ENCODE data around the gene UTS2. TPM values are rescaled to one million over a fixed set of nuclear protein-coding genes. Genes with fewer than 3 reads are reported as not detected.
A peak's percentile ranks its signal among the peaks of the same experiment; 100 is the strongest.

UTS2 gene
- total RNA-seq, 4 donors from 2014 or later = not detected

GRCh38 chr1:7842517-7842916 is 10.3 kb downstream of the UTS2 start:
- DNase-seq (ENCODE audit: extremely low spot score) = peak; percentile 70
- peaks cover 0 to 3% (median 0%) of the 10 kb centered on the region in 4 donors for H3K4me1 ChIP-seq
- TF ChIP-seq EP300 (IDR thresholded peaks at IDR 0.05) (no peak), POLR2A (IDR thresholded peaks at IDR 0.05; ENCODE audit: low read depth) (no peak)
- peaks cover 49 to 81% (median 72%) of the 10 kb centered on the region in 4 donors for H3K36me3 ChIP-seq
- 87% methylated on average over 4 of the region's 4 CpGs for WGBS
- H3K27ac ChIP-seq (replicated peaks in 1 of 4) = no peak overlapping the region
- intact Hi-C loops (cut with DNase I) = no loop called here
- H3K27me3 ChIP-seq = no peaks in the 10 kb centered on the region
- H3K9me3 ChIP-seq = peaks cover 0 to 13% (median 3%) of the 10 kb centered on the region in 4 donors
- H3K4me3 ChIP-seq = no peak overlapping the region

- intact Hi-C loops (cut with DNase I) = no loop called here
- TF ChIP-seq CTCF (IDR thresholded peaks at IDR 0.05) (no peak), POLR2AphosphoS5 (IDR thresholded peaks at IDR 0.05) (no peak), EP300 (IDR thresholded peaks at IDR 0.05) (no peak), POLR2A (IDR thresholded peaks at IDR 0.05; ENCODE audit: low read depth) (no peak)
- Histone ChIP-seq H3K36me3 (peaks cover 71 to 99% (median 95%) of the 10 kb centered on the region in 4 donors), H3K4me3 (no peak overlapping the region), H3K4me1 (no peaks in the 10 kb centered on the region), H3K9me3 (peaks cover 0 to 13% (median 3%) of the 10 kb centered on the region in 4 donors), H3K27ac (replicated peaks in 1 of 4) (no peak overlapping the region), H3K27me3 (no peaks in the 10 kb centered on the region)
- 97% methylated on average over 3 of the region's 3 CpGs for WGBS
- DNase-seq (ENCODE audit: extremely low spot score) = no peak
Measured at GRCh38 chr1:7839526-7839925, 13.3 kb downstream of the UTS2 start.

- intact Hi-C loops (cut with DNase I) = no loop called here
- no peak overlapping the region for H3K4me3 ChIP-seq
- TF ChIP-seq EP300 (IDR thresholded peaks at IDR 0.05) (no peak), POLR2AphosphoS5 (IDR thresholded peaks at IDR 0.05) (no peak), CTCF (IDR thresholded peaks at IDR 0.05) (no peak), POLR2A (IDR thresholded peaks at IDR 0.05; ENCODE audit: low read depth) (no peak)
- DNase-seq (ENCODE audit: extremely low spot score) = no peak
- H3K4me1 ChIP-seq = peaks cover 0 to 2% (median 0%) of the 10 kb centered on the region in 4 donors
- 100% methylated on average over 2 of the region's 2 CpGs for WGBS
- H3K27me3 ChIP-seq = no peaks in the 10 kb centered on the region
- H3K9me3 ChIP-seq = peaks cover 0 to 13% (median 3%) of the 10 kb centered on the region in 4 donors
- H3K36me3 ChIP-seq = peaks cover 71 to 99% (median 92%) of the 10 kb centered on the region in 4 donors
- H3K27ac ChIP-seq (replicated peaks in 1 of 4) = no peak overlapping the region
Measured at GRCh38 chr1:7838714-7839113, 14.2 kb downstream of the UTS2 start.

- DNase-seq (ENCODE audit: extremely low spot score) = no peak
- Histone ChIP-seq H3K36me3 (peaks cover 35 to 73% (median 53%) of the 10 kb centered on the region in 4 donors), H3K4me3 (no peak overlapping the region), H3K4me1 (peaks cover 0 to 51% (median 34%) of the 10 kb centered on the region in 4 donors), H3K9me3 (no peaks in the 10 kb centered on the region), H3K27ac (replicated peaks in 1 of 4) (no peak overlapping the region), H3K27me3 (no peaks in the 10 kb centered on the region)
- intact Hi-C loops (cut with DNase I) = no loop called here
- TF ChIP-seq POLR2A (IDR thresholded peaks at IDR 0.05; ENCODE audit: low read depth) (no peak), EP300 (IDR thresholded peaks at IDR 0.05) (no peak), CTCF (IDR thresholded peaks at IDR 0.05) (no peak), POLR2AphosphoS5 (IDR thresholded peaks at IDR 0.05) (no peak)
Measured at GRCh38 chr1:7833035-7833434, 19.8 kb downstream of the UTS2 start.

GRCh38 chr1:7831458-7831857 is 21.4 kb downstream of the UTS2 start:
- no peaks in the 10 kb centered on the region for H3K27me3 ChIP-seq
- WGBS = 65% methylated on average over 3 of the region's 3 CpGs
- H3K9me3 ChIP-seq = no peaks in the 10 kb centered on the region
- H3K4me1 ChIP-seq = peaks cover 0 to 57% (median 35%) of the 10 kb centered on the region in 4 donors
- H3K4me3 ChIP-seq = no peak overlapping the region
- peak overlapping the region in 2 of 4 donors; percentile 6 to 44 for H3K27ac ChIP-seq (replicated peaks in 1 of 4)
- TF ChIP-seq EP300 (IDR thresholded peaks at IDR 0.05) (no peak), POLR2AphosphoS5 (IDR thresholded peaks at IDR 0.05) (no peak), CTCF (IDR thresholded peaks at IDR 0.05) (no peak), POLR2A (IDR thresholded peaks at IDR 0.05; ENCODE audit: low read depth) (no peak)
- no peak for DNase-seq (ENCODE audit: extremely low spot score)
- peaks cover 29 to 73% (median 53%) of the 10 kb centered on the region in 4 donors for H3K36me3 ChIP-seq
- intact Hi-C loops (cut with DNase I) = no loop called here

Data from esophagus muscularis mucosa (tissue), 4 donors.